ENCODE data around the gene SLC43A1. TPM values are rescaled to one million over a fixed set of nuclear protein-coding genes. Genes with fewer than 3 reads are reported as not detected.

Gene SLC43A1
- total RNA-seq, 1 donor from 2014 or later: 12.4 TPM

GRCh38 chr11:57513911-57514537 lies 1.5 kb downstream of the SLC43A1 start:
- ATAC-seq (peak; percentile 71), DNase-seq (peak; percentile 76)
- H3K27me3 ChIP-seq: no peaks in the 10 kb centered on the region
- intact Hi-C loops (cut with DNase I): no loop called here
- H3K27ac ChIP-seq: peak overlapping the region; percentile 65
- peaks cover 12% of the 10 kb centered on the region for H3K4me1 ChIP-seq
- no peaks in the 10 kb centered on the region for H3K36me3 ChIP-seq
- no peak for TF ChIP-seq CTCF (IDR thresholded peaks at IDR 0.05)
- H3K4me3 ChIP-seq: peak overlapping the region; percentile 97
- no peaks in the 10 kb centered on the region for H3K9me3 ChIP-seq

GRCh38 chr11:57513452-57513795 lies 2.1 kb downstream of the SLC43A1 start:
- intact Hi-C loops (cut with DNase I): no loop called here
- ATAC-seq: no peak
- no peak for DNase-seq
- Histone ChIP-seq H3K9me3 (no peaks in the 10 kb centered on the region), H3K27me3 (no peaks in the 10 kb centered on the region), H3K36me3 (no peaks in the 10 kb centered on the region), H3K4me1 (peaks cover 12% of the 10 kb centered on the region), H3K4me3 (no peak overlapping the region), H3K27ac (no peak overlapping the region)
- no peak for TF ChIP-seq CTCF (IDR thresholded peaks at IDR 0.05)

- H3K27me3 ChIP-seq: no peaks in the 10 kb centered on the region
- no peaks in the 10 kb centered on the region for H3K36me3 ChIP-seq
- DNase-seq (no peak), ATAC-seq (no peak)
- no peak for TF ChIP-seq CTCF (IDR thresholded peaks at IDR 0.05)
- H3K4me3 ChIP-seq: no peak overlapping the region
- peaks cover 12% of the 10 kb centered on the region for H3K4me1 ChIP-seq
- intact Hi-C loops (cut with DNase I): no loop called here
- H3K9me3 ChIP-seq: no peaks in the 10 kb centered on the region
- no peak overlapping the region for H3K27ac ChIP-seq
These were observed 2.7 kb downstream of the SLC43A1 start for GRCh38 chr11:57512646-57513451.

GRCh38 chr11:57511741-57512430 lies 3.6 kb downstream of the SLC43A1 start:
- Histone ChIP-seq H3K36me3 (no peaks in the 10 kb centered on the region), H3K4me3 (no peak overlapping the region), H3K4me1 (peaks cover 12% of the 10 kb centered on the region), H3K27ac (no peak overlapping the region), H3K27me3 (no peaks in the 10 kb centered on the region), H3K9me3 (no peaks in the 10 kb centered on the region)
- DNase-seq: no peak
- intact Hi-C loops (cut with DNase I): no loop called here
- no peak for TF ChIP-seq CTCF (IDR thresholded peaks at IDR 0.05)
- ATAC-seq: no peak

GRCh38 chr11:57508341-57509170 lies 6.9 kb downstream of the SLC43A1 start:
- Histone ChIP-seq H3K27ac (no peak overlapping the region), H3K4me3 (no peak overlapping the region)
- no peak for TF ChIP-seq CTCF (IDR thresholded peaks at IDR 0.05)

More at GRCh38 chr11:57508341-57509170, 6.9 kb downstream of the SLC43A1 start:
- intact Hi-C loops (cut with DNase I): no loop called here
- Histone ChIP-seq H3K36me3 (no peaks in the 10 kb centered on the region), H3K9me3 (no peaks in the 10 kb centered on the region), H3K27me3 (no peaks in the 10 kb centered on the region), H3K4me1 (peaks cover 1% of the 10 kb centered on the region)
- DNase-seq: no peak
- ATAC-seq: no peak

All from upper lobe of right lung (tissue), 1 donor.